CD4-positive, alpha-beta T cell treated with Interleukin-21 for 1 hour (primary cell): Measurements from ENCODE around the gene GAMT.
"Not testable (repeated sequence)": the region's sequence is repeated elsewhere in the genome, so short reads cannot be mapped to it uniquely, and the experiment has no call there.

Experiments
- DNase-seq: peaks from one replicate; pipeline ENCODE4 v3.0.0-alpha.2; 2020

Gene GAMT

DNA sequence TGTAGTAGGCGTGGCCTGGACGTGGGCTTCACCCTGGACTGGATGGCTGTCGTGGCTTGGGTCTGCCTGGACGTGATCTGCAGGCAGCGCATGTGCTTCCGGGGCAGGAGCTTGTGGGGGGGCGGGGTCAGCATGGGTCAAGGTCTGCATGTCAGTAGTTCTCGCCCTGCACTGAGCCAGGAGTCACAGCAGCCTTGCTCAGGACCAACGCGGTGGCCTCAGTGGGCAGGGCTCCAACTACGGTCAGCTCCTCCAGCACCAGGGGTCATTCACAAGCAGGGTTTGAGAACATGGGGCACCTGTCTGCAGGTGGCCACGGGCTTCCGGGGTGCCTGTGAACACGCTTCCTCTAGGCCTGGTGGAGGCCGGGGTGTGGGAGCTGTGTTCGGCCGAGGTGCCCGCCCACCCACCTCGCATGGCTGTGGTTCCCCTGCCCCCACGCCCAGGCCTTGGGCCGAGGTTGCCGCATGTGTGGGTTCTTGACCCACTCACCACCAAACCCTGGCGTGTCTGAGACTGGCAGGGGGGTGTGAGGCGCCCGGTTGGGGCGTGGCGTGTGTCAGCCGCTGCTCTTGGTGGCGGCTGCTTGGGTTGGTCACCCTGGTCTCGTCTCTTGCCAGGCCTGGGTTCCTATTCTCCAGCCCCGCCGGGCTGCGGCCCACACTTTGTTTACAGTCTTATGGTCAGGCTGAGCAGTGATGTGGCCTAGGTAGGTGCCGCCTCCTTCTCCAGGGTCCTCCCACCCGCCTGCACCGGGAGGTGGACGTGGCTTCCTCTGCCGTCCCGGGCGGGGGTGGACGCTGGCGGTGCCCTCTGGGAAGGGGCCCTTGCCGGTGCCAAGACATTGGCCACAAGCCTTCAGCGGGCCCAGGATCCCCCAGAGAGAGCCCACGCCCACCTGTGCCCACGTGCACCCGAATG, 32.0 kb upstream of the GAMT start:
- no peak for DNase-seq

DNA sequence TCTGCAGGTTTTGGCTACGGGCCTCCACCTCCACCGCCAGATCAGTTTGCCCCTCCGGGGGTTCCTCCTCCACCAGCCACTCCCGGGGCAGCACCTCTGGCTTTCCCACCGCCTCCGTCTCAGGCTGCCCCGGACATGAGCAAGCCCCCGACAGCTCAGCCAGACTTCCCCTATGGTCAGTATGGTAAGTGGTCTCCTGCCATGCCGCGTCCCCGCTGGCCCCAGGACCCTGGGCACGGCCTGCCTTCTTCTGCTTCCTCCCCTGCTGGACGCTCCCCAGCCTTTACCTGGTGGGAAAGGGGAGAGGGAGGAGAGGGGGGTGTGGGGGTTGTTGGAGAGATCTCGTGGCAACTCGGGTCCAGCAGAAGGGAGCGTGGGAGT, 31.2 kb upstream of the GAMT start:
- DNase-seq: no peak

DNA sequence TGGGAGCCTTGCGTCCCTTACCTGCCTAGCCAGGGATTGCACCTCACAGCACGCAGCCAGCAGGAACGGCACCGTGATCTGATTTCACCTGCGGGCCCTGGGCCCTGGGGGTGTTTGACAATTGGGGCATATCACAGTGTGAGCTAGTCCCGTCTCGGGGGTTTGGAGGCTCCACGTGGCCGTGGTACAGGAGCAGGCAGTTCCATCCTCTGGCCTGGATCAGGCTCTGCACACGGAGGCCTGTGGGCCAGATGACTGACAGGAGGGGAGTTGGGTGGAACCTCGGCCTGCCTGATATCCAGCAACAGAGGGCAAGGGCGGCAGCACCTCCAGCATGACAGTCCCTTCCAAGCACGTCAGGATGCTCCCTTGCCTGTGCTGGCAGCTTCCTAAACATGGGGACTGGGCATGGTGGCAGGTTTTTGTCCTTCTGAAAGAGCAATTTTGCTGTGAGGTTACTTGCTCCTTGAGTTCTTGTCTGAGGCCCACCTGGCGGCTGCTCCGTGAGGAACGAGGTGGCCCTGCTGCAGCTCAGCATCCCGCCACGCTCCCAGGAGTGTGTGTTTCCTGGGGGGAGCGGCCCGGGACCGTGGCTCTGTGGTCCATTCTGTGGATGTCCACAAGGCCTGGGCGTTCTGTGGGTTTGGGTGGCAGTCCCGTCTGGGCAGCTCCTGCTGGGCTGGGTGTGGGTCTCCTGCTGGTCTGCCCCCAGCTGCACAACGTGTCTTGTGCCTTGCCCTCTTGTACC, 30.6 kb upstream of the GAMT start:
- DNase-seq: no peak

DNA sequence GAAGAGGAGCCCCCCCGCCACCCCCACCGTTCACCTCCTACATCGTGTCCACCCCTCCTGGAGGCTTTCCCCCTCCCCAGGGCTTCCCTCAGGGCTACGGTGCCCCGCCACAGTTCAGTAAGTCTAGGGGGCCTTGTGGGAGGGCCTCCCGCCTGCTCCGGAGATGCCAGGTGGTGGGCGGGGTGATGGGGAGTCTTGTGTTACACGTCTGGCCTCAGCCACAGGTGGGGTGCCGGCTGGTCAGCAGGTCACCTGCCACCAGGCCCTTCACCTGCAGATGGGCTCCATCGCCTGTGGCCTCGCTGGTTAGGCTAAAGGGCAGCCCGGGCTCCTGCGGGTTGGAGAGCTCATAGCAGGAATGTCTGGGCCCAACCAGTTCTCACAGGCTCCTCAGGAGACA, 28.9 kb upstream of the GAMT start:
- no peak for DNase-seq

DNA sequence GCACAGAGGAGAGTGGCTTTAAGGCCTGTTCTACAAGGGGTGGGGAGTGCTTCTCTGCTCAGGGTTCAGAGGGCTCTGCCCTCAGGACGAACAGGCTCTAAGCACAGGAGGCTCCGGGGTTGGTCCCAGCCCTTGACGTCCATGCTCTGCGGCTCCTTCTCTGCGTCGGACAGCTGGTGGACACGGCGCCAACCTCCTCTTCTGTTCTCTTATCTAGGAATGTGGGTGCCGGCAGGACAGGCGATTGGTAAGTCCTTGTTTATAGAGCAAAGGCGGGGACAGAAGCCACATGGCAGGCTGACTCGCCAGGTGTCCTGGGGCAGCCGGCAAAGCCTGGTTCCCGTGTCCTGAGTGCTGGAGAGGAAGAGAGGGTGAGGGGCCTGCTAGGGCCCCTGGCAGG, 28.4 kb upstream of the GAMT start:
- DNase-seq: no peak

DNA sequence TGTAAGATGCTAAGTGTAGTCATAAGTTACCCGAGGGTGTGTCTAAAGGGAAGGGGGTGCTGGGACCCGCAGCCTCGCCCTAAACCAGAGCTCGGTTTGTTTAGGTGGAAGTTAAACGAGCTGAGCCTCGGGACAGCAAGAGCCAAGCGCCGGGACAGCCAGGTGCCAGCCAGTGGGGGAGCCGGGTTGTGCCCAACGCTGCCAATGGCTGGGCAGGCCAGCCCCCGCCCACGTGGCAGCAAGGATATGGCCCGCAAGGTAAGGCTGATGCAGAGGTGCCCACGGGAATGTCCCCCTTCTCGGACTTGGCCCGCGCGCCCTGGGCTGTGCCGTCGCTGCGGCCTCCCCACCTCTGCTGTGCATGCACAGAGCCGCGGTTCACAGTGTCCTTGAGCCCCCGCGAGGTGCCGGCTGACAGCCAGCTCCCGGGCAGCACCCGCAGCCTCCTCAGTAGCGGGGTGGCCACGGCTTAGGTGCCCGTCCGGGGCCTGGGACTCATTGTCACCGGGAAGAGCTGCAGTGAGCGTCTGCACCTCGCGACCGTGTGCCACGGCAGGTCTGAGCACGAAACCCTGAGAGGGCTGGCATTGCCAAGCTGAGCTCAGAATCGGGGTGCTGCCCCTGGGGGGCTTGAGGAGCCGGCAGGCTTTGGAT, 27.5 kb upstream of the GAMT start:
- no peak for DNase-seq

DNA sequence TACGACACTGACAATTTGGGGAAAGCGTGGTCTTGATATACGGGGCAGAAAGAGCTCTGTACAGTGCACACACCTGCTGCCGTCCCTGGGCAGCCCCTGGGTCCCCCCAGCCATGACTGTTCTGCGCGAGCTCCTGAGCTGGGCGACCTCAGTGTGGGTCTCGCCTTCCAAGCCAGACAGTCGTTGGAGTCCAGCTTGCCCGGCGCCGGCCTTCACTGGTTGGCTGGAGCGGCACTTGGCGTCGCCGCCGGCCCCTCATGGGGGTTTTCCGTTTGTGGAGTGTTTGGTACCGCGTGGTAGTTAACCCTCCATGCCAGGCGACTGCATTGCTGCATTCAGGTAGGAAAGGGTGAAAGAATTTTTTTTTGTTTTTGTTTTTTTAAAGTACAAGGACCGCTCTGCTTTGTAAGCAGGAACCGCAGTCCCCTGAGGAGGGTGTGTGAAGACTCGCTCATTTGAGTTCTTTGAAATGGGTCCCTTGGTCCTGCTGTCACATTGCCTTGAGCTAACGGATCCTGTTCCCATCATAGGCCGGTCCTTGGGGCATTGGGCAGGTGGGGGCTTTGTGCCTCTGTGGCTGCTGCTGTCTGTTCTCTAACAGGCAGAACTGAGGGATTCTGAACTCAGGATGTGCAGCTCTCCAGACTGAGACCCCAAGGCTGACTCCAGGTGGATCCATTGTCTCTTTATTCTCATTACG, 26.0 kb upstream of the GAMT start:
- DNase-seq: no peak

DNA sequence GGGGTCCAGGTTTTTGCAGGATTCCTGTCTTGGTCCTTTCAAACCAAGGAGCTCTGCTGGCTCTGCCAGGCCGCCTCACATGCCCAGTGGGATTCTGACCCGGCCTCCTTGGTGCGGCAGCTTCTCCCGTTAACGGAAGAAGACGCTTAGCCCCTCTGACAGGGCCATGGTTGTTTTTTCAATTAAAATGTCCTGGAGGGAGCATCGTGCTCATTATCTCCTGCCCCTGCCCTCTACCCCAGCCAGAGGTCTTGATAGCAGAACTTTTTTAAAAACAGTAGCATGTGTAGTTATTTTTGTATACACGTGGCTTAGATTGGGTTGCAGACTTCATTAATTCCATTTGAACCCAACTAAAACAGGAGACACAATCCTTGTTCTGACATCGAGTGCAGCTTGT, 25.4 kb upstream of the GAMT start:
- no peak for DNase-seq

DNA sequence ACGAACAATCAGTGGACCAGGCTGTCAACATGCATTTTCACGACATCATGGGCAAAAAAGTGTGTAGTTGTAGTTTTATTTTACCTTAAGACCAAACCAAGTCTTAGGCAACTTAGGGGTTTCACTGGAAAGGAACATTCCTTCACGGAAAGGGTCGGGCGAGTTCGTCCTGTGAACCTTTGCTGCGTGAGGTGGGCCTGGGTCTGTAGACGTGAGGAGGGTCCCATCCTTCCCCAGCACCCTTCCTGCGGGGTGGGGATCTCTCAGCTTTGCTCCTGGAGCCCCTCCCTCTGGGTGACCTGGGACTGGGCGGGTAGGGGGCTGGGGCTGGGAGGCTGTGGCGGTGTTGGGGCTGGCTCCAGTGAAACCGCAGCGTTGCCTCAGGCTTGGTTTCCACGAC, 24.6 kb upstream of the GAMT start:
- no peak for DNase-seq

DNA sequence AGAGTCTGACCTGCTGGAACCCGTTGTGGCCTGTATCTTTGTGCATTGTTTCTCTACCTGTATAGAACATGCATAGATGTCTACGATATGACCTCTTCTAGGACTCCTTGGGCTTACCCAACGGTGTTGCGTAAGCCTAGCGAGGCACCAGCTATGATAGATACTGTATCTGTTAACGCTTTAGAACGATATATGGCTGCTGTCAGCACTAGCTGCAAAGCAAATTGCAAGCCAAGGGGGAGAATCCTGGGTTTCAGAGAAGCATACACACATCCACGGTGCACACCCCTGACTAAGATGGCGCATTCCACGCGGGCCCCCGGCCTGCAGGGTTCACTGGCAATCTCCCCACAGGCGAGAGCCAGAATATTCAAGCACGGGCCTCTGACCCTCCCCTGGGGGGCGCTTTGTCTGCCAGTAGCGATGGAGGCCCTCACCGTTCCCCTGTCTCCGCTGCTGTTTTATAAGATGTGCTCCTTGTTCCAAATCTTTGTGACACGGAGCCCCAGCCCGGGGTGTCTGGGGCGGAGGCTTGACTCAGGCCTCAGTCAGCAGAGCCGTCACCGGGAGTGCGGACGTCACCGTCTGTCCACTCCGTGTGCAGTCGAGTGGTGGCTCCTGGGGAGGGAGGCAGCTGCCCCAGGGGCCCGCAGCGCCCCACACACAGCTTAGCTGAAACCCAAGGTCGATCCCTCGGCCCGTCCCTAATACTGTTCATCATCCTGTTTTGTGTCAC, 23.9 kb upstream of the GAMT start:
- no peak for DNase-seq

DNA sequence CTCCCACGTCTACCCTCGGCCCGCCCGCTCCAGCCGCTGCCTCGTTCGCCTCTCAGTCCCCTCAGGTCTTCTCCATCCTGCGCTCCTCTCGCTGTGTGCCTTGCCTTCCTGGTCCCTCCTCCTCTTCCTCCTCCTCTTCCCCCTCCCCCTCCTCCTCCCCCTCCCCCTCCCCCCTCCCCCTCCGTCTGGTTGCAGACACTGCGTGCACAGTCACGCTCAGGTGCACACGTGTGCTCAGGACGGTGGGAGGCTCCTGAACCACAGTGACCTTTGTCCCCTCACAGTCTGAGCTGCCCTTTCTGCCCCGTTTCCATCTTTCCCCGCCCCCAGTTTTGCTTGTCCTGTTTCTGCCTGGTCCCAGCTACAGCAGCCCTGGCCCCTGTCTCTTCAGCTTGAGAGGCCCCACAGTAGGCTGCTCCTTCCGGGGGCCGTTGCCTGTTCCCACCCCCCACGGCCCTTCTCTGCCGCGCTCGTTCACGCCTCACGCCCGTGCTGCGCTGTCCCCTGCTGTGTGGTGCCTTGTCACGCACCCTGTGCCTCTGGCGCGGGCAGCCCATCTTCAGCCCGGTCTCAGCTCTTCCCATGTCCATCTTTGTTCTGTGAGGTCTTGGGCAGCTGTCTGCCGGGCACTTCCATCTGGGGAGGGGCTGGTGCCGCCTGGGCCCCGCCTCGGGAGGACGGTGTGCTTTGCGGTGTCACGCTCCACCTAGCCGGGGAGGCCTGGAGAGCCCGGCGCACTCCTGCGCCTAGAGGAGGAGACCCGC, 23.0 kb upstream of the GAMT start:
- no peak for DNase-seq

DNA sequence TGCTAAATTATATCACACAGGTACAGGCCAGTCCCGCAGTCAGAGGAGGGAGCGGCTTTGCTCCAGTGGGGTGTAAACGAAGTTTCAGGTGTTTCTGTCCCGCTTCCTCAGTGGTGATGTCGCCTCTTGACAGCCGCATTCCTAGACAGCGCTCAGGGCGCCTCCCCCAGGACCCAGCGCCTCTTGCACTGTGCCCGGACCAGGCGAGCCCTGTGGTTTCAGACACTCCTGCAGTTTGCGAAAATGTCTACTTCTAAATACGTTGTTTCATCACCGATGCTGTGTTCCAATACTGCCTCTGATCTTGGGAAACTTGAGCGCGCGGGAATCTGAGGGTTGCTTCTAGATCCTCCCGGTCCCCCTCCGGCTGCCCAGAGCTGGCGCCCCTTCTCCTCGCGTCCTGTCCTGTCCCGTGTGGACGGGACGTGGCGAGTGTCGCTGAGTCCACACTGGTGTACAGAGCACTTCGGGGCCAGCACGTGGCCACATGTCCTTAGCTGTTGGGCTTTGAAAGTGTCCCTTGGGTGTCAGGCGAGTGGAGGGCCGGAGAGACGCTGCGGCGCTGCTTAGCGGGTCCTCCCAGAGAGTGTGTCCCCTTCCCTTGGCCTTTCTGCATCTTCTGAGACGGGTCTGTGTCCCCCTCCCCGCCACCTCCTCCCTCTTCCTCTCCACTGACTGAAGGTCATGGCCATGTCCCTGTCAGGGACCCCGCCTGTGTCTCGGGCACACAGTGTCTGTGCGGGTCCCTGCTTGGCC, 22.3 kb upstream of the GAMT start:
- DNase-seq: no peak

DNA sequence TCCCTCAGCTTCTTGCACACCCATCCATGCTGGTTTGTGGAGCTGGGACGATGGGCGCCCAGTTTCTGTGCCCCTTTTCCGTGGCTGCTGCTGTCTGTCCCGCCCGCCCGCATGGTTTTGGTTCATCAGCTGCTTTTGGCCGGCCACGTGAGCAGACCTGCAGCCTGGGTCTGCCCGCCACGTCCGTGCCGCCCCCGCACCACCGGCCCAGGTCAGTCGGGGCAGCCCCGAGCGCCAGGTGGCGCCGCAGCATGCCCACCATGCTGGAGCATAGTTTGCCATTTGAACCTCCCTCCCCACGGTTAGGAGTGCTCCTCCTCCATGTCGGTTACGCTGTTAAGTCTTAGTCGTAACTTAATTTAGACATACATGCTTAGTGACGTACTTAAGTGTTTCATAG, 21.6 kb upstream of the GAMT start:
- DNase-seq: no peak

DNA sequence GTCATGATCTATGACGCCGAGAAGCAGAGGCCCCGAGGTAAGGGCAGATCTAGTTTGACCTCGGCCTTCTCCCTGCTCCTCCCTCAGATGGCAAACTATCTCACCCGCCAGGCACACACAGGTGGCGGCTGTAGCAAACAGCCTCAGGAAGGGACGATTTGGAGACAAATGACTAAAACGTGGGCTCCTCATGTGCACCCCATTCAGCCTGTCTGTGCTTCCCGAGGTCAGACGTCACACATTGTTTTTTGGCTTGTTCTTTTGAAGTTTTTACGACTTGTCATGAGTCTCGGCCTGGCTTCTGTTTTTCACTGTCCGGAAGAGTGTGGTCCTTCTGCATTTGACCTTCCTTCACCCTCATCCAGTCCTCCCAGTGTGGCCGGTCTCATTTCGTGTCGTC, 21.0 kb upstream of the GAMT start:
- DNase-seq: no peak

DNA sequence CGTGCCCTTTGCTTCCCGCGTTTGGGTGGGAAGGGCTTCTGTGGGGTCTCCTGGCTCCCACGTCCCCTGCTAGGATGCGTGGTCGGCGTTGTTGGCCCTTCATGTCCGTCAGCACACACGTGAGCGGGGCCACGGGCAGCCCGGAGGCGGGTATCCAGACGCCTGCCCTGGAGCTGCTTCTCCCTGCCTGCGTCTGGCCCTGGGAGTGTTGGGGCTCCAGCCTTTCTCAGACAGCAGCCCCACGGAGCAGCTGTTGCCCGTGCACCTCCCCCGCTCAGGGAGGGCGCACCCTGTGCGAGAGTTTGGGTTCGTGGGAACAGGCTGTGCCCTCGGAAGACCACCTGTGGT, 20.6 kb upstream of the GAMT start:
- no peak for DNase-seq

DNA sequence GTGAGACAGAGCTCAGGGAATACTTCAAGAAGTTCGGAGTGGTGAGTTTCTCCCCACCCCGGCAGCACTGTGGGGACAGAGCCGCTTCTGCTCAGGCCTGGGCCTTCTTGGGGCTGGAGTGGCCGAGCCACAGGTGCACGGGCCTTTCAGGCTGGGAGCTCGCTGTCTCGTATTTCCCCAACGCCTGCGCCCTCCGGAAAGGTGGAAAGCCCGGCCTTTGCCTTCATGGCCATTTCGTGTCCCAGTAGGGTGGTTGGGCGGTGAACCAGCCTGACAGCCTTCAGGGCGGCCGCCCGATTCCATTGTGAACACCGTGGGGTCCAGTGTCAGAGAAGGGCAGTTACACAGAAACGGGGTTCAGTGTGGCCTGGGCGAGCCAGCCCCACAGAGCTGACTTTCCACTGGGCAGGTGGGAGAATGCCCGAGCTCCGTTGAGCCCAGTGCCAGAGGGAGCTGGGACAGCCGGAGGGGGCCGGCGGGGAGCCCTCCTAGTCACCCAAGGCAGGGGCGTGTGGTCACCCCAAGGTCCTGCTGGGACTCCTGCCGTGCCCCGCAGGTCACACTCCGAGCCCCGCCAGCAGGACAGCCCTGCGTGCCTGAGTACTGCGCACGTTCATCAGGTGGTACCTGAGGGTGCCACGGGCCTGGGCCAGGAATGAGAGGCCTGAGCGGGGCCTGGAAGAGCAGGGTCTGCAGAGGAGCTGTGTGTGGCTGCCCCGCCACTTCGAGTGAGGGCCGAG, 20.0 kb upstream of the GAMT start:
- no peak for DNase-seq

DNA sequence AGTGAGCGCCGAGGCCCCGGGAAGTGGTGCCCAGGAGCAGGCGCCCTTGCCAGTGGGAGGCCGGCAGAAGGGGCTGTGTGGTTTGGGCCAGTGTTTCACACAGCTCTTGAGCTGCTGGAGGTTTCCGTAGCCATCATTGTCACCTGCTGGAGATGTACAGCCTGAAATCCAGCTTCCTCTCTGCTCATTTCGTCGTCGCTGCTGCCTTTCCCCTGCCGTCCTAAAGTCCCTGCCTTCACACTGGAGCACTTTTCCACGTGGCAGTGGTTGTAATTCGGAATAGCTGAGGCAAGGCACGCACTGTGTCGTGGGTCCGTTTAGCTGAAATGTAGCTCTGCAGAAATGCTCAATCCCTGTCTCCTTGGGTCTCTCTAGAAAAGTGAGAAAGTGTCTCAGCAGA, 19.2 kb upstream of the GAMT start:
- DNase-seq: no peak

DNA sequence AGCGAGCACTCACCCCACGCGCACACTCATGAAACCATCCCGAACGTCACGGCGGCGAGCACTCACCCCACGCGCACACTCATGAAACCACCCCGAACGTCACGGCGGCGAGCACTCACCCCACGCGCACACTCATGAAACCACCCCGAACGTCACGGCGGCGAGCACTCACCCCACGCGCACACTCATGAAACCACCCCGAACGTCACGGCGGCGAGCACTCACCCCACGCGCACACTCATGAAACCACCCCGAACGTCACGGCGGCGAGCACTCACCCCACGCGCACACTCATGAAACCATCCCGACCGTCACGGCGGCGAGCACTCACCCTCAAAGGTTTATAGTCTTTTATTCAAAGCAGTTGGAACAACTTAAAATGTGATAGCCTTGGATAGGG, 18.7 kb upstream of the GAMT start:
- DNase-seq: not testable (repeated sequence)

DNA sequence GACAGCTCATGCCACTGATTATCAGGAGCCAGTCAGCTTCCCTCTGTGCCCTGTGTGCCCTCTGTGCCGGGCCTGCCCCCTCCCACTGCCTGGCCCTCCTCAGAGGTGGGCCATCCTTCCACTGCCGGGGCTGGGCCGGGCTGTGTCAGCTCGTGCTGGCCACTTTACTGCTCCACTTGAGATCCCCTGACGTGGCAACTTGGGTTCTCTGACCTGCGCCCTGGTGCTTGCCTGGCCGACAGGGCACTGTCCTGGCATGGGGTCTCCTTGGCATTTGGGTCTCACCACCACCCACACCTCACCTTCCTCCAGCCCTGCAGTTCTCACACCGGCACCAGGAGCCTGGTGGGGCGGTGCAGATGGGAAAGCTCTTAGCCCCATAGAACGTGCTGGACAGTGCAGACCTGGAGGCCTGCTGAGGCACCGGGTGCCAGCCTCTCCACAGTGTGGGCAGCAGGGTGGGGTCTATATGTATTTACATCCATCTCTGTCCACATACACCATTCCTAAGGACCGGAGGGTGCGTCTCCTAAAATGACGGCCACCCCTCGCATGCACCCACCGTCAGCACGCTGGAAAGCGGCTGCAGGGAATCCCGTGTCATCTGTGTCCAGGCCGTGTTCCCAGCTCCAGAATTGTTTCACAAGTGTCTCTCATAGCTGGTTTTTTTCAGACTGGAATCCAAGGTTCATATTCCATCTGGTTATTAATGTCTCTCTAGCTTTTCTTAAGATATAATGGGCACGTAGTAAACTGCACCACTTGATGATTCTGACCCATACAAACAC, 17.8 kb upstream of the GAMT start:
- DNase-seq: no peak

DNA sequence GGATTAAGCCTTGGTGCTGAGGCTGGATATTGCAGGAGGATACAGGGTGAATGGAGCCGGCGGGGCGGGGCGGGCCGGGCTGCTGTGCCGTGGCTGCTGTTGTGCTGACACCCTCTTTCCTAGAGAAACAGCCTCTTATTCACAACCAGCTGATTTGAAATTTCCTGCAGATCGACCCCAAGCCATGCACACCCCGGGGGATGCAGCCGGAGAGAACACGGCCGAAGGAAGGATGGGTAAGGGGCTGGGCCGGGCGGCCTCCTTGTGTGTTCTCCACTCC, 17.1 kb upstream of the GAMT start:
- DNase-seq: no peak
